Measurements from ENCODE around the gene POMT1.
"Not testable (repeated sequence)": the region's sequence is repeated elsewhere in the genome, so short reads cannot be mapped to it uniquely, and the experiment has no call there.

The POMT1 gene

GRCh38 chr9:131500939-131501541 is 1.7 kb upstream of the POMT1 start:
- peaks cover 11% of the 10 kb centered on the region; the same call in 1 of the 2 replicates for H3K4me1 ChIP-seq (ENCODE audit: control insufficient read depth, insufficient read depth, low read length)
- H3K9ac ChIP-seq (ENCODE audit: low read length): no peak overlapping the region
- peaks cover 52% of the 10 kb centered on the region for H3K36me3 ChIP-seq (ENCODE audit: control insufficient read depth, insufficient read depth, low read length)
- peaks cover 3% of the 10 kb centered on the region; the same call in 1 of the 2 replicates for H3K27me3 ChIP-seq (ENCODE audit: control insufficient read depth, insufficient read depth, low read length)
- H3K9me3 ChIP-seq (ENCODE audit: control insufficient read depth, insufficient read depth, low read depth, low read length): no peaks in the 10 kb centered on the region
- H3K4me3 ChIP-seq (ENCODE audit: low read depth, low read length): no peak overlapping the region
- H3K27ac ChIP-seq (ENCODE audit: low read depth, low read length): no peak overlapping the region

- Histone ChIP-seq H3K9ac (ENCODE audit: low read length) (peak overlapping the region; percentile 67), H3K27ac (ENCODE audit: low read depth, low read length) (no peak overlapping the region), H3K27me3 (ENCODE audit: control insufficient read depth, insufficient read depth, low read length) (peaks cover 3% of the 10 kb centered on the region; the same call in 1 of the 2 replicates)
Observed at GRCh38 chr9:131503626-131504465, 1.1 kb downstream of the POMT1 start.

DNA sequence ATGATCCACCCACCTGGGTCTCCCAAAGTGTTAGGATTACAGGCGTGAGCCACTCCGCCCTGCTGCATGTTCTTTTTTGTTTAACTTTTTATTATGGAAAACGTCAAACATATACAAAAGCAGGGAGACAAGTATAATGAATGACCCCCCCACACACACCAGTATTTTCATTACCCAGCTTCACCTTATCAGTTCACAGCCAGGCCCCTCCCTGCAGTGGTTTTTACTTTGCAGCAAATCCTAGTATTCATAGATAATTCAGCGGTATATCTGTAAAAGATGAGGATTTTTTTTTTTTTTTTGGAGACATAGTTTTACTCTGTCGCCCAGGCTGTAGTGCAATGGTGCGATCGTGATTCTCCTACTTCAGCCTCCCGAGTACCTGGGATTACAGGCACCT is 2.3 kb downstream of the POMT1 start:
- Histone ChIP-seq H3K36me3 (ENCODE audit: control insufficient read depth, insufficient read depth, low read length) (peaks cover 38% of the 10 kb centered on the region), H3K27me3 (ENCODE audit: control insufficient read depth, insufficient read depth, low read length) (peaks cover 3% of the 10 kb centered on the region; the same call in 1 of the 2 replicates), H3K9me3 (ENCODE audit: control insufficient read depth, insufficient read depth, low read depth, low read length) (no peaks in the 10 kb centered on the region), H3K9ac (ENCODE audit: low read length) (no peak overlapping the region), H3K4me3 (ENCODE audit: low read depth, low read length) (no peak overlapping the region), H3K27ac (ENCODE audit: low read depth, low read length) (no peak overlapping the region), H3K4me1 (ENCODE audit: control insufficient read depth, insufficient read depth, low read length) (peaks cover 11% of the 10 kb centered on the region; the same call in 1 of the 2 replicates)

More at GRCh38 chr9:131503626-131504465, 1.1 kb downstream of the POMT1 start:
- Histone ChIP-seq H3K4me1 (ENCODE audit: control insufficient read depth, insufficient read depth, low read length) (peaks cover 11% of the 10 kb centered on the region; the same call in 1 of the 2 replicates), H3K9me3 (ENCODE audit: control insufficient read depth, insufficient read depth, low read depth, low read length) (no peaks in the 10 kb centered on the region), H3K36me3 (ENCODE audit: control insufficient read depth, insufficient read depth, low read length) (peaks cover 38% of the 10 kb centered on the region), H3K4me3 (ENCODE audit: low read depth, low read length) (peak overlapping the region; percentile 77)

GRCh38 chr9:131511416-131511815 is 8.7 kb downstream of the POMT1 start:
- Histone ChIP-seq H3K4me3 (ENCODE audit: low read depth, low read length) (no peak overlapping the region), H3K36me3 (ENCODE audit: control insufficient read depth, insufficient read depth, low read length) (peaks cover 85% of the 10 kb centered on the region), H3K9me3 (ENCODE audit: control insufficient read depth, insufficient read depth, low read depth, low read length) (no peaks in the 10 kb centered on the region; the same call in none of the 2 replicates), H3K27me3 (ENCODE audit: control insufficient read depth, insufficient read depth, low read length) (no peaks in the 10 kb centered on the region), H3K27ac (ENCODE audit: low read depth, low read length) (no peak overlapping the region), H3K9ac (ENCODE audit: low read length) (no peak overlapping the region), H3K4me1 (ENCODE audit: control insufficient read depth, insufficient read depth, low read length) (no peaks in the 10 kb centered on the region)

GRCh38 chr9:131511880-131512279 is 9.2 kb downstream of the POMT1 start:
- Histone ChIP-seq H3K36me3 (ENCODE audit: control insufficient read depth, insufficient read depth, low read length) (peaks cover 88% of the 10 kb centered on the region), H3K4me1 (ENCODE audit: control insufficient read depth, insufficient read depth, low read length) (no peaks in the 10 kb centered on the region), H3K9ac (ENCODE audit: low read length) (no peak overlapping the region), H3K27me3 (ENCODE audit: control insufficient read depth, insufficient read depth, low read length) (no peaks in the 10 kb centered on the region), H3K9me3 (ENCODE audit: control insufficient read depth, insufficient read depth, low read depth, low read length) (no peaks in the 10 kb centered on the region; the same call in none of the 2 replicates), H3K27ac (ENCODE audit: low read depth, low read length) (no peak overlapping the region), H3K4me3 (ENCODE audit: low read depth, low read length) (no peak overlapping the region)

DNA sequence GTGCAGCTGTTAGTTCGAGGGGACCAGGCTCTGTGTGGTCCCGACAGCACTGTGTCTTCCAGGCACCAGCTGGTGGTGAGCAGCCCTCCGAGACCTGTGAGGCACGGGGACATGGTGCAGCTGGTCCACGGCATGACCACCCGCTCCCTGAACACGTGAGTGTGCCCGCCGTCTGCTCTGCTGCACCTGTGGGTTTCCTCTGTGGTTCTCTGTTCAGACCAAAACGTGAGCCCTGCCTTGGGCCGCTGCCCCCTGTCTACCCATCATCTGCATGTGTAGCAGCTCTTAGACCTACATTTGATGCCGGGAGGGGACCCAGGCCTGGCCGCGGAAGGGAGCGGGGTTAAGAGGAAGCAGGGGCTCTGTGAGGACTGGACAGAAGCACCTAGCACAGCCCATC is 10.5 kb downstream of the POMT1 start:
- no peak overlapping the region for H3K9ac ChIP-seq (ENCODE audit: low read length)
- H3K27me3 ChIP-seq (ENCODE audit: control insufficient read depth, insufficient read depth, low read length): no peaks in the 10 kb centered on the region
- no peaks in the 10 kb centered on the region for H3K4me1 ChIP-seq (ENCODE audit: control insufficient read depth, insufficient read depth, low read length)
- H3K27ac ChIP-seq (ENCODE audit: low read depth, low read length): no peak overlapping the region
- no peak overlapping the region for H3K4me3 ChIP-seq (ENCODE audit: low read depth, low read length)
- peaks cover 91% of the 10 kb centered on the region for H3K36me3 ChIP-seq (ENCODE audit: control insufficient read depth, insufficient read depth, low read length)
- H3K9me3 ChIP-seq (ENCODE audit: control insufficient read depth, insufficient read depth, low read depth, low read length): no peaks in the 10 kb centered on the region; the same call in none of the 2 replicates

DNA sequence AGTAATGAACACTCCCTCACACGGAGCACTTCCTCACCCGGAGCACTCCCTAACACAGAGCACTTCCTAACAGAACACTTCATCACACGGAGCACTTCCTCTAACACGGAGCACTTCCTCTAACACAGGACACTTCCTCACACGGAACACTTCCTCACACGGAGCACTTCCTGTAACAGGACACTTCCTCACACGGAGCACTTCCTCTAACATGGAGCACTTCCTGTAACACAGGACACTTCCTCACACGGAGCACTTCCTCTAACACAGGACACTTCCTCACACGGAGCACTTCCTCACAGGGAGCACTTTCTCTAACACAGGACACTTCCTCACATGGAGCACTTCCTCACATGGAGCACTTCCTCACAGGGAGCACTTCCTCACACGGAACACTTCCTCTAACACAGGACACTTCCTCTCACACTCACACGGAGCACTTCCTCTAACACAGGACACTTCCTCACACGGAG is 12.9 kb downstream of the POMT1 start:
- H3K36me3 ChIP-seq (ENCODE audit: control insufficient read depth, insufficient read depth, low read length): peaks cover 97% of the 10 kb centered on the region
- H3K4me1 ChIP-seq (ENCODE audit: control insufficient read depth, insufficient read depth, low read length); H3K4me3 ChIP-seq (ENCODE audit: low read depth, low read length); H3K9me3 ChIP-seq (ENCODE audit: control insufficient read depth, insufficient read depth, low read depth, low read length); H3K9ac ChIP-seq (ENCODE audit: low read length); H3K27me3 ChIP-seq (ENCODE audit: control insufficient read depth, insufficient read depth, low read length); H3K27ac ChIP-seq (ENCODE audit: low read depth, low read length): not testable (repeated sequence)

DNA sequence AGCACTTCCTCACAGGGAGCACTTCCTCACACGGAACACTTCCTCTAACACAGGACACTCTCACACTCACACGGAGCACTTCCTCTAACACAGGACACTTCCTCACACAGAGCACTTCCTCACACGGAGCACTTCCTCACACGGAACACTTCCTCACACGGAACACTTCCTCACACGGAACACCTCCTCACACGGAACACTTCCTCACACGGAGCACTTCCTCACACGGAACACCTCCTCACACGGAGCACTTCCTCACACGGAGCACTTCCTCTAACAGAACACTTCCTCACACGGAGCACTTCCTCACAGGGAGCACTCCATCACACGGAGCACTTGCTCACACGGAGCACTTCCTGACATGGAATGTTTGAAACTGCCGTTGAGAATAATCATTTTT is 13.4 kb downstream of the POMT1 start:
- H3K9ac ChIP-seq (ENCODE audit: low read length): no peak overlapping the region
- no peaks in the 10 kb centered on the region for H3K4me1 ChIP-seq (ENCODE audit: control insufficient read depth, insufficient read depth, low read length)
- no peaks in the 10 kb centered on the region; the same call in none of the 2 replicates for H3K9me3 ChIP-seq (ENCODE audit: control insufficient read depth, insufficient read depth, low read depth, low read length)
- no peak overlapping the region for H3K27ac ChIP-seq (ENCODE audit: low read depth, low read length)
- H3K27me3 ChIP-seq (ENCODE audit: control insufficient read depth, insufficient read depth, low read length): no peaks in the 10 kb centered on the region
- H3K4me3 ChIP-seq (ENCODE audit: low read depth, low read length): no peak overlapping the region
- H3K36me3 ChIP-seq (ENCODE audit: control insufficient read depth, insufficient read depth, low read length): peaks cover 97% of the 10 kb centered on the region

DNA sequence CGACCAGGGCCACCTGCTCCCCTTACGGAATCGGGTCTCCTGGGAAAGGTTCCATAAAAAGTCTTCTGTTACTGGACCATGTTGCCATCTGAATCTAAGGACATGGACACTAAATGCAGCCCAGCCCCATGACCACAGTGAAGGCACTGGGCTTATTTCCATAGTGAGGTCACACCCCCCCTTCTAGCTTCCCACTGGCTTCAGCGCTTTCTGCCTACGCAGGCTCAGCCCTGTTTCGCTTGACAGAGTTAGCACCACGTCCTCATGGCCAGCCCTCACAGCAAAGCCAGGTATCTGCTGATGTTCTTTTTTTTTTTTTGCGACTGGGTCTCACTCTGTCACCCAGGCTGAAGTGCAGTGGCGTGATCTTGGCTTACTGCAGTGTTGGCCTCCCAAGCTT is 14.2 kb downstream of the POMT1 start:
- H3K27ac ChIP-seq (ENCODE audit: low read depth, low read length): no peak overlapping the region
- no peaks in the 10 kb centered on the region for H3K27me3 ChIP-seq (ENCODE audit: control insufficient read depth, insufficient read depth, low read length)
- H3K4me1 ChIP-seq (ENCODE audit: control insufficient read depth, insufficient read depth, low read length): no peaks in the 10 kb centered on the region
- no peak overlapping the region for H3K9ac ChIP-seq (ENCODE audit: low read length)
- H3K4me3 ChIP-seq (ENCODE audit: low read depth, low read length): no peak overlapping the region
- peaks cover 97% of the 10 kb centered on the region for H3K36me3 ChIP-seq (ENCODE audit: control insufficient read depth, insufficient read depth, low read length)
- H3K9me3 ChIP-seq (ENCODE audit: control insufficient read depth, insufficient read depth, low read depth, low read length): no peaks in the 10 kb centered on the region; the same call in none of the 2 replicates

DNA sequence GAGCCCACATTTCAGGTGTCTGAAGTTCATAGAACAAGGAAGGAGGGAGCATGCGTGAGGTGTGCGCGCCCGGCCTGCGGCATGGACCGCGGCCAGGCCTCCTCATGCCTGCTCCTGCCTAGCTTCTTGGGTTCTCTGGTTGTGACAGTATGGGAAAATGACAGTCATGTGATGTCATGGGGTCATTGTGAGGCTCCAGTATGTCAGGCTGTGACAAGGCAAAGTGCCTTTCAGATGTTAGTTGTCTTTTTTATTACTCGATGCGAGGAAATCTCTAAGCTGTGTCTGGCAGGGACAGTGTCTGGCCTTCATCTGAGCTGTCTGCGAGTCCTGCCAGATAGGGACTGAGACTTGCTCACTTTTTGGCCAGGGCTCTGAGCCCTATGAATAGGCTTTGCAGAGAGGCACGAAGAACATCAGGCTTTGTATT is 15.1 kb downstream of the POMT1 start:
- peaks cover 98% of the 10 kb centered on the region for H3K36me3 ChIP-seq (ENCODE audit: control insufficient read depth, insufficient read depth, low read length)
- H3K27me3 ChIP-seq (ENCODE audit: control insufficient read depth, insufficient read depth, low read length): no peaks in the 10 kb centered on the region
- no peak overlapping the region for H3K27ac ChIP-seq (ENCODE audit: low read depth, low read length)
- no peaks in the 10 kb centered on the region; the same call in none of the 2 replicates for H3K9me3 ChIP-seq (ENCODE audit: control insufficient read depth, insufficient read depth, low read depth, low read length)
- H3K4me1 ChIP-seq (ENCODE audit: control insufficient read depth, insufficient read depth, low read length): no peaks in the 10 kb centered on the region
- no peak overlapping the region for H3K4me3 ChIP-seq (ENCODE audit: low read depth, low read length)
- H3K9ac ChIP-seq (ENCODE audit: low read length): no peak overlapping the region

GRCh38 chr9:131518553-131518952 is 15.8 kb downstream of the POMT1 start:
- no peak overlapping the region for H3K4me3 ChIP-seq (ENCODE audit: low read depth, low read length)
- H3K27me3 ChIP-seq (ENCODE audit: control insufficient read depth, insufficient read depth, low read length): no peaks in the 10 kb centered on the region
- H3K9ac ChIP-seq (ENCODE audit: low read length): no peak overlapping the region
- peaks cover 98% of the 10 kb centered on the region for H3K36me3 ChIP-seq (ENCODE audit: control insufficient read depth, insufficient read depth, low read length)
- H3K9me3 ChIP-seq (ENCODE audit: control insufficient read depth, insufficient read depth, low read depth, low read length): no peaks in the 10 kb centered on the region; the same call in none of the 2 replicates
- no peaks in the 10 kb centered on the region for H3K4me1 ChIP-seq (ENCODE audit: control insufficient read depth, insufficient read depth, low read length)
- H3K27ac ChIP-seq (ENCODE audit: low read depth, low read length): no peak overlapping the region
